Mesenchymal stem cell (in vitro differentiated cells and primary cell): Measurements from ENCODE around the gene APELA.
A peak's percentile ranks its signal among the peaks of the same experiment; 100 is the strongest.

Experiments used
- DNase-seq: peaks from one replicate; pipeline ENCODE4 v3.0.0-alpha.2; 2013
- H2AFZ ChIP-seq: one replicate; pipeline ENCODE4 v1.6.1; 2013; ENCODE audit warnings: low read depth, mild to moderate bottlenecking, control low read depth, inconsistent platforms, low read length, moderate library complexity
- H2AK5ac ChIP-seq: 2 replicates; pipeline ENCODE4 v1.6.1; 2013; ENCODE audit warnings: low read length, moderate library complexity, mild to moderate bottlenecking, inconsistent platforms; ENCODE audit not compliant: severe bottlenecking
- H2BK120ac ChIP-seq: one replicate; pipeline ENCODE4 v1.6.1; 2013; ENCODE audit warnings: low read depth, mild to moderate bottlenecking, inconsistent platforms, low read length, moderate library complexity
- H2BK12ac ChIP-seq, 2 experiments: one replicate each; pipeline ENCODE4 v1.6.1; 2013; ENCODE audit warnings: inconsistent platforms in 2 of 2, low read length in 2 of 2, mild to moderate bottlenecking in 2 of 2, moderate library complexity in 2 of 2, control low read depth in 1 of 2
- H2BK15ac ChIP-seq: one replicate; pipeline ENCODE4 v1.6.1; 2013; ENCODE audit warnings: mild to moderate bottlenecking, low read depth, inconsistent platforms; ENCODE audit not compliant: poor library complexity, severe bottlenecking
- H2BK5ac ChIP-seq: 2 replicates; pipeline ENCODE4 v1.6.1; 2013; ENCODE audit warnings: low read depth, mild to moderate bottlenecking, low read length, control low read depth, inconsistent platforms; ENCODE audit not compliant: poor library complexity, severe bottlenecking
- H3K14ac ChIP-seq, 2 experiments: one replicate each; pipeline ENCODE4 v1.6.1; 2013; ENCODE audit warnings: inconsistent platforms in 2 of 2, low read length in 2 of 2, control low read depth in 1 of 2, mild to moderate bottlenecking in 1 of 2, moderate library complexity in 1 of 2
- H3K18ac ChIP-seq, 2 experiments: one replicate each; pipeline ENCODE4 v1.6.1; 2013; ENCODE audit warnings: inconsistent platforms in 2 of 2, low read length in 2 of 2, control low read depth in 1 of 2, low read depth in 1 of 2, mild to moderate bottlenecking in 1 of 2
- H3K23ac ChIP-seq, 2 experiments: one replicate each; pipeline ENCODE4 v1.6.1; 2013; ENCODE audit warnings: inconsistent platforms in 2 of 2, low read length in 2 of 2, mild to moderate bottlenecking in 2 of 2, moderate library complexity in 2 of 2, control low read depth in 1 of 2
- H3K27ac ChIP-seq: 2 replicates; pipeline ENCODE4 v1.5.1; 2013; ENCODE audit warnings: mild to moderate bottlenecking, moderate library complexity, low read length, control low read depth, inconsistent platforms; ENCODE audit not compliant: poor library complexity, severe bottlenecking
- H3K27me3 ChIP-seq, 2 experiments: 2 replicates each; pipeline versions ENCODE4 v1.6.1 to v1.7.0; 2013; ENCODE audit warnings: low read length in 2 of 2, mild to moderate bottlenecking in 2 of 2, moderate library complexity in 2 of 2, control low read depth in 1 of 2, inconsistent platforms in 1 of 2; ENCODE audit not compliant: control insufficient read depth in 1 of 2, insufficient read depth in 1 of 2
- H3K36me3 ChIP-seq, 2 experiments: 2 replicates each; pipeline versions ENCODE4 v1.6.1 to v1.7.0; 2013; ENCODE audit warnings: low read length in 2 of 2, control low read depth in 1 of 2, inconsistent platforms in 1 of 2, low read depth in 1 of 2, mild to moderate bottlenecking in 1 of 2; ENCODE audit not compliant: insufficient read depth in 2 of 2, control insufficient read depth in 1 of 2
- H3K4ac ChIP-seq, 2 experiments: one replicate each; pipeline ENCODE4 v1.6.1; 2013; ENCODE audit warnings: inconsistent platforms in 2 of 2, low read length in 2 of 2, mild to moderate bottlenecking in 2 of 2, moderate library complexity in 2 of 2, control low read depth in 1 of 2, low read depth in 1 of 2
- H3K4me1 ChIP-seq: 2 replicates; pipeline ENCODE4 v1.6.1; 2013; ENCODE audit warnings: low read depth, low read length, control low read depth; ENCODE audit not compliant: control insufficient read depth, insufficient read depth
- H3K4me2 ChIP-seq: 2 replicates; pipeline ENCODE4 v1.6.1; 2013; ENCODE audit warnings: low read length, mild to moderate bottlenecking, inconsistent platforms; ENCODE audit not compliant: poor library complexity, severe bottlenecking
- H3K4me3 ChIP-seq, 2 experiments: 2 replicates each; pipeline versions ENCODE4 v1.5.1 to v1.7.0; 2013; ENCODE audit warnings: low read length in 2 of 2, mild to moderate bottlenecking in 2 of 2, control low read depth in 1 of 2, low read depth in 1 of 2; ENCODE audit not compliant: insufficient read depth in 1 of 2
- H3K79me1 ChIP-seq: replicated peaks from 2 replicates; pipeline ENCODE4 v1.6.1; 2013; ENCODE audit warnings: mild to moderate bottlenecking, control low read depth, low read length, inconsistent platforms; ENCODE audit not compliant: poor library complexity, severe bottlenecking
- H3K9ac ChIP-seq: 2 replicates; pipeline ENCODE4 v1.7.0; 2013; ENCODE audit warnings: mild to moderate bottlenecking, low read length, moderate library complexity
- H3K9me3 ChIP-seq: 2 replicates; pipeline ENCODE4 v1.7.0; 2013; ENCODE audit warnings: mild to moderate bottlenecking, low read length; ENCODE audit not compliant: control insufficient read depth
- H4K8ac ChIP-seq: one replicate; pipeline ENCODE4 v1.6.1; 2013; ENCODE audit warnings: inconsistent platforms, mild to moderate bottlenecking, low read length, moderate library complexity
- H4K91ac ChIP-seq: one replicate; pipeline ENCODE4 v1.6.1; 2013; ENCODE audit warnings: mild to moderate bottlenecking, low read length, inconsistent platforms
- WGBS: methylation state at CpG from one replicate; pipeline ENCODE4 v1.1.7; 2013; ENCODE audit warnings: mixed read lengths; 5-methylcytosine and 5-hydroxymethylcytosine counted together

Gene APELA

GRCh38 chr4:164872481-164872880, 4.5 kb upstream of the APELA start:
- Histone ChIP-seq H2BK5ac (no peak overlapping the region), H3K4me3 (no peak overlapping the region), H3K14ac (no peak overlapping the region), H2BK120ac (no peak overlapping the region), H3K4me2 (no peak overlapping the region), H3K27ac (no peak overlapping the region), H2AK5ac (no peak overlapping the region), H3K4me1 (no peaks in the 10 kb centered on the region), H4K91ac (no peak overlapping the region), H2BK15ac (no peak overlapping the region), H2BK12ac (no peak overlapping the region), H3K9ac (no peak overlapping the region), H3K27me3 (no peaks in the 10 kb centered on the region), H2AFZ (no peak overlapping the region), H3K36me3 (no peaks in the 10 kb centered on the region), H3K23ac (no peak overlapping the region), H4K8ac (no peak overlapping the region), H3K79me1 (no peaks in the 10 kb centered on the region), H3K18ac (no peak overlapping the region), H3K9me3 (no peaks in the 10 kb centered on the region), H3K4ac (no peak overlapping the region)
- WGBS: 41% methylated on average over 3 of the region's 3 CpGs
- DNase-seq: no peak

GRCh38 chr4:164874789-164875188, 2.2 kb upstream of the APELA start:
- no peaks in the 10 kb centered on the region for H3K4me1 ChIP-seq
- 81% methylated on average over 3 of the region's 3 CpGs for WGBS
- no peak overlapping the region for H2BK15ac ChIP-seq

GRCh38 chr4:164880489-164881262, 3.7 kb downstream of the APELA start:
- H3K14ac ChIP-seq: no peak overlapping the region
- H3K27ac ChIP-seq: no peak overlapping the region
- H3K4me2 ChIP-seq: no peak overlapping the region
- H3K23ac ChIP-seq: no peak overlapping the region
- no peak overlapping the region for H3K4ac ChIP-seq
- H4K91ac ChIP-seq: no peak overlapping the region
- no peak overlapping the region for H2AFZ ChIP-seq
- no peak overlapping the region for H2AK5ac ChIP-seq
- no peak for DNase-seq
- H3K4me1 ChIP-seq: no peaks in the 10 kb centered on the region
- no peaks in the 10 kb centered on the region for H3K9me3 ChIP-seq
- no peaks in the 10 kb centered on the region for H3K79me1 ChIP-seq
- H3K27me3 ChIP-seq: no peaks in the 10 kb centered on the region
- no peak overlapping the region for H2BK120ac ChIP-seq
- H4K8ac ChIP-seq: no peak overlapping the region
- no CpG with 5 or more reads among the region's 1 CpG for WGBS
- H2BK12ac ChIP-seq: no peak overlapping the region
- H2BK15ac ChIP-seq: no peak overlapping the region
- H3K18ac ChIP-seq: no peak overlapping the region
- H3K4me3 ChIP-seq: no peak overlapping the region
- no peaks in the 10 kb centered on the region for H3K36me3 ChIP-seq
- no peak overlapping the region for H3K9ac ChIP-seq
- H2BK5ac ChIP-seq: no peak overlapping the region

More at GRCh38 chr4:164874789-164875188, 2.2 kb upstream of the APELA start:
- H3K36me3 ChIP-seq: no peaks in the 10 kb centered on the region
- no peak overlapping the region for H3K4me3 ChIP-seq
- no peak overlapping the region for H3K18ac ChIP-seq
- H2BK12ac ChIP-seq: no peak overlapping the region
- no peak overlapping the region for H2AK5ac ChIP-seq
- no peak overlapping the region for H3K4ac ChIP-seq
- H2BK120ac ChIP-seq: no peak overlapping the region
- H4K91ac ChIP-seq: no peak overlapping the region
- H3K27ac ChIP-seq: no peak overlapping the region
- no peak for DNase-seq
- no peak overlapping the region for H2AFZ ChIP-seq
- no peak overlapping the region for H3K14ac ChIP-seq
- no peaks in the 10 kb centered on the region for H3K27me3 ChIP-seq
- H4K8ac ChIP-seq: no peak overlapping the region
- no peaks in the 10 kb centered on the region for H3K9me3 ChIP-seq
- H3K4me2 ChIP-seq: no peak overlapping the region
- H3K23ac ChIP-seq: no peak overlapping the region
- H3K79me1 ChIP-seq: no peaks in the 10 kb centered on the region
- no peak overlapping the region for H3K9ac ChIP-seq
- no peak overlapping the region for H2BK5ac ChIP-seq

- no peak overlapping the region for H2BK15ac ChIP-seq
- no peak overlapping the region for H2AFZ ChIP-seq
- no peak overlapping the region for H3K27ac ChIP-seq
- H4K8ac ChIP-seq: no peak overlapping the region
- H4K91ac ChIP-seq: no peak overlapping the region
- H3K14ac ChIP-seq: no peak overlapping the region
- H2BK12ac ChIP-seq: no peak overlapping the region
- H3K9me3 ChIP-seq: no peaks in the 10 kb centered on the region
- no peaks in the 10 kb centered on the region for H3K79me1 ChIP-seq
- H2BK5ac ChIP-seq: no peak overlapping the region
- H3K18ac ChIP-seq: no peak overlapping the region
- H3K4ac ChIP-seq: no peak overlapping the region
- WGBS: 60% methylated on average over 1 of the region's 1 CpG
- H3K4me1 ChIP-seq: no peaks in the 10 kb centered on the region
- H2BK120ac ChIP-seq: no peak overlapping the region
- H2AK5ac ChIP-seq: no peak overlapping the region
- no peak overlapping the region for H3K4me2 ChIP-seq
- H3K36me3 ChIP-seq: no peaks in the 10 kb centered on the region
- no peak overlapping the region for H3K4me3 ChIP-seq
- no peak overlapping the region for H3K9ac ChIP-seq
- no peak overlapping the region for H3K23ac ChIP-seq
- peak; percentile 9 for DNase-seq
- H3K27me3 ChIP-seq: no peaks in the 10 kb centered on the region
Observed at GRCh38 chr4:164888096-164888715, 11.2 kb downstream of the APELA start.
